Tibial nerve (tissue), 4 donors: ENCODE results near the gene SLC9A1. TPM values are rescaled to one million over a fixed set of nuclear protein-coding genes. Genes with fewer than 3 reads are reported as not detected.

Source experiments
- DNase-seq, 2 donors: peaks; one replicate each; pipeline ENCODE4 v3.0.0-alpha.2; 2019; ENCODE audit warnings: low spot score in 2 of 2
- H3K27ac ChIP-seq, 4 donors: fragments of 200-600 bp; sonication (generic) in 3 of 4; one replicate each; pipeline ENCODE4 v1.5.1; 2017 to 2019; ENCODE audit warnings: mild to moderate bottlenecking in 1 of 4
- H3K27me3 ChIP-seq, 2 donors: fragments of 200-600 bp; sonication (generic) in 1 of 2; one replicate each; pipeline versions ENCODE4 v1.5.1 to v1.6.0; 2017 to 2019
- H3K36me3 ChIP-seq, 3 donors: fragments of 200-600 bp; sonication (generic); one replicate each; pipeline ENCODE4 v1.5.1; 2018 to 2019
- H3K4me1 ChIP-seq, 4 donors: fragments of 200-600 bp; sonication (generic) in 3 of 4; one replicate each; pipeline ENCODE4 v1.5.1; 2017 to 2019
- H3K4me3 ChIP-seq, 4 donors: fragments of 200-600 bp; sonication (generic) in 3 of 4; one replicate each; pipeline ENCODE4 v1.5.1; 2017 to 2019; ENCODE audit warnings: mild to moderate bottlenecking in 1 of 4, moderate library complexity in 1 of 4
- H3K9me3 ChIP-seq, 4 donors: fragments of 200-600 bp; sonication (generic) in 3 of 4; one replicate each; pipeline ENCODE4 v1.5.1; 2017 to 2019
- EP300 ChIP-seq, 2 donors: sonication (generic); formaldehyde crosslinking; IDR thresholded peaks; one replicate each; pipeline ENCODE4 v1.6.1; 2017; ENCODE audit warnings: antibody characterized with exemption in 2 of 2, mild to moderate bottlenecking in 1 of 2
- POLR2A ChIP-seq, 2 donors: fragments of 450-650 bp; IDR thresholded peaks; one replicate each; pipeline ENCODE4 v1.6.1; 2017; ENCODE audit warnings: antibody characterized with exemption in 2 of 2, mild to moderate bottlenecking in 2 of 2, moderate library complexity in 2 of 2
- whole genome bisulfite sequencing, 2 donors: methylation state at CpG; one replicate each; pipeline ENCODE4 v1.1.5; 2018; 5-methylcytosine and 5-hydroxymethylcytosine counted together
- total RNA-seq, 4 donors: library from RNA; depleted of rRNA; stranded (reverse); fragments of >200 nt; gene quantifications; one replicate each; pipeline ENCODE4 v1.1.0, GENCODE V29; 2016
- TF ChIP-seq, protein P1 (sequence below), 5 experiments: fragments of 200-600 bp in 3 of 5; fragments of 450-650 bp in 2 of 5; sonication (generic) in 3 of 5; IDR thresholded peaks; one replicate each; pipeline ENCODE4 v1.5.1; 2016 to 2019; ENCODE audit warnings: antibody characterized with exemption in 5 of 5, mild to moderate bottlenecking in 3 of 5, moderate library complexity in 2 of 5

Gene SLC9A1
- total RNA-seq, 4 donors from 2014 or later = 5.9 to 21.9 (median 7.8) TPM

DNA sequence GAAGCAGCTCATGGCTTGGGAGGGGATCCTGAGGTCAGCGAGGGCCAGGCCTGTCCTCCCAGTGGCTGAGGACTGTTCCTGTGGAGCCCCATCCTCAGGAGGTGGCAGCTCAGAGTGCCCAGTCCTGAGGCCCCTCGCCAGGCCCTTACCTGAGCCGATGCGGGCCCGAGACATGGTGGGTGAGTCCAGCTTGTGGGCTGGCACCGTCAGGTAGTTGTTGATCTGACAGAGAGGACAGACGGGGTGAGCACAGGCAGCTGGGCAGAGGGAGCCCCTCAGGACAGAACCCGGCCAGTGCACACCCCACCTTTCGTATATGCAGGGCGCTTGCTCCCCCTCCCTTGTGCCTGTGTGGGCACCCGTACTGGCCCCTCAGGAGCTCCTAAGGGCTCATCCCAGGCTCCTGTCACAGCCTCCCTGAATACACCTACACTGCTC is 53.9 kb downstream of the SLC9A1 start:
- Histone ChIP-seq H3K4me3 (no peak overlapping the region), H3K36me3 (peaks cover 0 to 32% (median 0%) of the 10 kb centered on the region in 3 donors), H3K27me3 (no peaks in the 10 kb centered on the region), H3K9me3 (no peaks in the 10 kb centered on the region), H3K27ac (peak overlapping the region in 3 of 4 donors; percentile 75 to 87 (median 84)), H3K4me1 (peaks cover 0 to 29% (median 20%) of the 10 kb centered on the region in 4 donors)
- 92 to 94% methylated on average over 4 to 11 of the region's 11 CpGs for WGBS, 2 donors
- DNase-seq = no peak
- TF ChIP-seq EP300 (IDR thresholded peaks at IDR 0.05) (no peak), POLR2A (IDR thresholded peaks at IDR 0.05) (no peak)
- TF ChIP-seq, protein P1, sequence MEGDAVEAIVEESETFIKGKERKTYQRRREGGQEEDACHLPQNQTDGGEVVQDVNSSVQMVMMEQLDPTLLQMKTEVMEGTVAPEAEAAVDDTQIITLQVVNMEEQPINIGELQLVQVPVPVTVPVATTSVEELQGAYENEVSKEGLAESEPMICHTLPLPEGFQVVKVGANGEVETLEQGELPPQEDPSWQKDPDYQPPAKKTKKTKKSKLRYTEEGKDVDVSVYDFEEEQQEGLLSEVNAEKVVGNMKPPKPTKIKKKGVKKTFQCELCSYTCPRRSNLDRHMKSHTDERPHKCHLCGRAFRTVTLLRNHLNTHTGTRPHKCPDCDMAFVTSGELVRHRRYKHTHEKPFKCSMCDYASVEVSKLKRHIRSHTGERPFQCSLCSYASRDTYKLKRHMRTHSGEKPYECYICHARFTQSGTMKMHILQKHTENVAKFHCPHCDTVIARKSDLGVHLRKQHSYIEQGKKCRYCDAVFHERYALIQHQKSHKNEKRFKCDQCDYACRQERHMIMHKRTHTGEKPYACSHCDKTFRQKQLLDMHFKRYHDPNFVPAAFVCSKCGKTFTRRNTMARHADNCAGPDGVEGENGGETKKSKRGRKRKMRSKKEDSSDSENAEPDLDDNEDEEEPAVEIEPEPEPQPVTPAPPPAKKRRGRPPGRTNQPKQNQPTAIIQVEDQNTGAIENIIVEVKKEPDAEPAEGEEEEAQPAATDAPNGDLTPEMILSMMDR (IDR thresholded peaks at IDR 0.05) = no peak

DNA sequence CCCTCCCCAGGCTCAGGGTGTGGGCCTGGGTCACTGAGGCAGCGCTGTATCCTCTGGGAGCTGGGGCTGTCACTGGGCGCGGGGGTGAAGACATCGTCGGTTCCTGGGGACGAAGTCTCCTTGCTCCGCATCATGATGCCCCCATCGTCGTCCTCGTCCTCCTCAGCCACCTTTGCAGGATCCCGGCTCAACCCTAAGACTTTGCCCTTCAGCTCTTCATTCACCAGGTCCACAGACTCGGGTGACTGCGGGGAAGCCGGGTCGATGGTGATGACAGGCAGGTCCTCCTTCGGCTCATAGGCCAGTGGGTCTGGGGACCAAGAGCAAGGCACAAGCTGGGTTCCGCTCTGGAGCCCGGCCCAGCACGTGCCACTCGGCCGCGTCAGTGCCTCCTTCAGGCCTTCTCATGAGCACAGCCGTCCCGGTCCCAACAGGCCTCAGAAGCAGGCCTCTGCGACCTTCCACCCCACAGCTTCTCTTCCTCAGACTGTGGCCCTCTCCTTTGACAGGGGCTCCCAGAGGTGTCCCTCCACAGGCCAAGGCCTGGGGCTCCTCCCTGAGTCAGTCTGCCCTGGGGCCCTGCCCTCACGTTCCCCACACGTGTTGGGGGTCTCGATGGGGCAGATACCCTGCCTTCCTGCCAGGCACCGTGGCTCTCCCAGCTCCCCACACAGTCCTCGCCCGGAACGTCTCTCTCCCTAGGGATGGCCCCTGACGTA is 54.4 kb downstream of the SLC9A1 start:
- TF ChIP-seq POLR2A (IDR thresholded peaks at IDR 0.05) (no peak), EP300 (IDR thresholded peaks at IDR 0.05) (no peak)
- TF ChIP-seq, protein P1 (IDR thresholded peaks at IDR 0.05) = no peak
- no peak for DNase-seq
- peak overlapping the region; percentile 39 to 87 (median 80) for H3K27ac ChIP-seq

DNA sequence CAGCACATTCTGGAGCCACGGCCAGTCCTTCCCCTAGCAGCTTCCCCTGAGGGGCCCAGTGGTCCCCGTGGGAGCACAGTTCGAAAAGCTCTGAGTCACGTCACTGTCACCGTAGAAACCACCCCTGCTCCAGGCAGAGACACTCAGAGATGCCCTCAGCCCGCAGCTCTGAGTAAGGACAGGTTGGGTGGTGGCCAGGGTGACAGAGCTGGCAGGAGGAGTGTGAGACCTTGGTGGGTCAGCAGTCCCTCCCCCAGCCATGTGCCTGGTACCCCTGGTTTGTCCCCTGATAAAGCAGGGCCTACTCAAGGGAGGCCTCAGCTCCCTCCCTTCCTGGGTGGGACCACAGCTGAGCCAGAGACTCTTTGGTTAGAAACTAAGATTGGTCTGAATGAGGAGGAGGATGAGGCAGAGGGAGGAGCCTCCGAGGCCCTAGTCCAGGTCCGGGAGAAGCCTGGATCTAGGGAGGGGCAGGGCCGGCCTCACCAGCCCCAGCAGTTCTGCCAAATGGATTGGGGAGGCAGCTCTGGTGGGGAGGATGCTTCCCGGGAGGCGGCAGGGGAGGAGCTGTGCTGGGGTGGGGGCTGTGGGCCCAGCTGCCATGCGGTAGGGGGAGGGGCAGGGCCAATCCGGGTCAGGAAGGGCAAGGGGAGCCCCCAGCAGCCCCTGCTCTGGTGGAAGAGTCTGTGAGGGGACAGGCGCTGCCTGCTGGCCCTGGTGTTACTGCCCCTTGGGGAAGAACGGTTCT is 55.2 kb downstream of the SLC9A1 start:
- Histone ChIP-seq H3K36me3 (peaks cover 0 to 19% (median 0%) of the 10 kb centered on the region in 3 donors), H3K4me3 (no peak overlapping the region), H3K9me3 (no peaks in the 10 kb centered on the region), H3K4me1 (peaks cover 0 to 29% (median 20%) of the 10 kb centered on the region in 4 donors), H3K27ac (peak overlapping the region; percentile 39 to 87 (median 80)), H3K27me3 (no peaks in the 10 kb centered on the region)
- TF ChIP-seq EP300 (IDR thresholded peaks at IDR 0.05) (no peak), POLR2A (IDR thresholded peaks at IDR 0.05) (no peak)
- TF ChIP-seq, protein P1 (IDR thresholded peaks at IDR 0.05) = no peak
- DNase-seq = peak; percentile 47 to 57
- 33% methylated on average over 14 to 15 of the region's 15 CpGs for WGBS, 2 donors

More for the DNA sequence above, 54.4 kb downstream of the SLC9A1 start:
- Histone ChIP-seq H3K36me3 (peaks cover 0 to 26% (median 0%) of the 10 kb centered on the region in 3 donors), H3K4me1 (peaks cover 0 to 29% (median 20%) of the 10 kb centered on the region in 4 donors), H3K27me3 (no peaks in the 10 kb centered on the region), H3K4me3 (no peak overlapping the region), H3K9me3 (no peaks in the 10 kb centered on the region)
- 74 to 77% methylated on average over 29 to 33 of the region's 33 CpGs for WGBS, 2 donors

DNA sequence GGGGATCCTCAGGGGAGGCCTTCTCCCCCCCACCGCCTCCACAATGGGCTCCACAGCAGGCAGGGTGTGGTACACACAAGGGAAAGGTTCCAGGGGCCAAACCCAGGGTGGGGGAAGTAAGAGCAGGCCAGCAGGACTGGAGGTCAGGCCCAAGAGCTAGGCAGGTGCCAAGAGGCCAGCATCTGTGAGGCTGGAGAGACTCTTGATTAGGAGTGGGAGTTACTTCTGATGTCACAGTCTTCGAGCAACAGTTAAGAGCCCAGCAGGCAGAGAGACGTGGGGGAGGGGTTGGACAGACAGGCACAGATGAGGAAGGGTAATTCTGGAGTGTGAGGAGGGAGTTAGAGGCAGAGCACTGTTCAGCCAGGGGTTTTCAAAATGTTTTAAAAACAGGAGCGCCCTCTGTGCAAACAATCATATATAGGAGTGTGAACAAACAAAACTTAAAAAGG is 55.8 kb downstream of the SLC9A1 start:
- peaks cover 0 to 29% (median 20%) of the 10 kb centered on the region in 4 donors for H3K4me1 ChIP-seq
- no peak for TF ChIP-seq POLR2A (IDR thresholded peaks at IDR 0.05)
- TF ChIP-seq EP300 (IDR thresholded peaks at IDR 0.05) = no peak
- TF ChIP-seq, protein P1 (IDR thresholded peaks at IDR 0.05) = no peak
- 34 to 37% methylated on average over 4 of the region's 4 CpGs for WGBS, 2 donors
- no peaks in the 10 kb centered on the region for H3K9me3 ChIP-seq
- no peak overlapping the region for H3K4me3 ChIP-seq
- no peaks in the 10 kb centered on the region for H3K27me3 ChIP-seq
- peak overlapping the region; percentile 39 to 87 (median 80) for H3K27ac ChIP-seq
- peak in 1 of 2 donors; percentile 28 for DNase-seq
- peaks cover 0 to 13% (median 0%) of the 10 kb centered on the region in 3 donors for H3K36me3 ChIP-seq
